Measurements from ENCODE around the gene C1QA.

The C1QA gene

DNA sequence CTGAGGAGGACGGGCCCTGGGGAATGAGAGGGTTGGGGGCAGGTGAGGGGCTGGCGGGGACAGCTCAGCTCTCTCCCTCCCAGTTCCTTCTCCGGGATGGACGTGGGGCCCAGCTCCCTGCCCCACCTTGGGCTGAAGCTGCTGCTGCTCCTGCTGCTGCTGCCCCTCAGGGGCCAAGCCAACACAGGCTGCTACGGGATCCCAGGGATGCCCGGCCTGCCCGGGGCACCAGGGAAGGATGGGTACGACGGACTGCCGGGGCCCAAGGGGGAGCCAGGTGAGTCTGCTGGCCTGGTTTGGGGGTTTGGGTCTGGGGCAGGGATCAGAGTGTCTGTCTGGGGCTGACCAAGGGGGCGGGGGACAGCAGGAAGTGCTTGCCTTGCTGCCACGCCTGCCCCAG lies 7.5 kb downstream of the C1QA start:
- TF ChIP-seq, protein P1, sequence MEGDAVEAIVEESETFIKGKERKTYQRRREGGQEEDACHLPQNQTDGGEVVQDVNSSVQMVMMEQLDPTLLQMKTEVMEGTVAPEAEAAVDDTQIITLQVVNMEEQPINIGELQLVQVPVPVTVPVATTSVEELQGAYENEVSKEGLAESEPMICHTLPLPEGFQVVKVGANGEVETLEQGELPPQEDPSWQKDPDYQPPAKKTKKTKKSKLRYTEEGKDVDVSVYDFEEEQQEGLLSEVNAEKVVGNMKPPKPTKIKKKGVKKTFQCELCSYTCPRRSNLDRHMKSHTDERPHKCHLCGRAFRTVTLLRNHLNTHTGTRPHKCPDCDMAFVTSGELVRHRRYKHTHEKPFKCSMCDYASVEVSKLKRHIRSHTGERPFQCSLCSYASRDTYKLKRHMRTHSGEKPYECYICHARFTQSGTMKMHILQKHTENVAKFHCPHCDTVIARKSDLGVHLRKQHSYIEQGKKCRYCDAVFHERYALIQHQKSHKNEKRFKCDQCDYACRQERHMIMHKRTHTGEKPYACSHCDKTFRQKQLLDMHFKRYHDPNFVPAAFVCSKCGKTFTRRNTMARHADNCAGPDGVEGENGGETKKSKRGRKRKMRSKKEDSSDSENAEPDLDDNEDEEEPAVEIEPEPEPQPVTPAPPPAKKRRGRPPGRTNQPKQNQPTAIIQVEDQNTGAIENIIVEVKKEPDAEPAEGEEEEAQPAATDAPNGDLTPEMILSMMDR (IDR thresholded peaks at IDR 0.05): no peak

DNA sequence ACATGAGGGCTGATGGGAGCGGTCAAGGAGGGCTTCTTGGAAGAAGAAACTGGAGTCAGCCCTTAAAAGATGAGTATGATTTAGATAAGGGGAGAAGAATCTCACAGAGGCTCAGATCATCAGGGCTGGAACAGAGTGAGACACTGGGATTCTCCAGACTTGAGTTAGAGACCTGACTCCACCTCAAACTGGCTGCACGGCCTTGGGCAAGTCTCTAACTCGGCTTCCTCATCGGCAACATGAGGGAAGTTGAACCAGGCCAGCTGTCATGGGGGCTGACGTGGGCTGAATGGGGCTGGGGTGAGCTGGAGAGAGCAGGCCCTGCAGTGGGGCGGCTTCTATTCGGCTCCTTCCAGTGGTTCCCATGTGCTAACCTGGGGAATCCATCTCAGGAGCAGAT lies 9.5 kb downstream of the C1QA start:
- TF ChIP-seq, protein P1 (IDR thresholded peaks at IDR 0.05): no peak

DNA sequence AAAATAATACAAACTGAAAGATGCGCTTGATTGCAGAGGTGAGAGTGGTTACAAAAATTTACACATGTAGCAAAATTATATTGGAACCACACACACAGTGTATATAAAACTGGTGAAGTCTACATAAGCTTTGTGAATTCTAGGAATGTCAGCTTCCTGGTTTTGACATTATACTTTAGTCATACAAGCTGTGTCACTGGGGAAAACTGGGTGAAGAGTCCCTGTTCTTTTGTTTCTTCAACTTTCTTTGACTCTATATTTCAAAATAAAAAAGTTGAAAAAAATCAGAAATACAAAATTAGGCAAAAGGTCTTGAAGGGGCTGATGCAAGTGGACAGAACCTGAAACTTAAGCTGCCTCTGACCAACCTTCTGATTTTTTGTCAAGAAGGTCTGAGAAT lies 10.0 kb downstream of the C1QA start:
- TF ChIP-seq, protein P1 (IDR thresholded peaks at IDR 0.05): no peak

DNA sequence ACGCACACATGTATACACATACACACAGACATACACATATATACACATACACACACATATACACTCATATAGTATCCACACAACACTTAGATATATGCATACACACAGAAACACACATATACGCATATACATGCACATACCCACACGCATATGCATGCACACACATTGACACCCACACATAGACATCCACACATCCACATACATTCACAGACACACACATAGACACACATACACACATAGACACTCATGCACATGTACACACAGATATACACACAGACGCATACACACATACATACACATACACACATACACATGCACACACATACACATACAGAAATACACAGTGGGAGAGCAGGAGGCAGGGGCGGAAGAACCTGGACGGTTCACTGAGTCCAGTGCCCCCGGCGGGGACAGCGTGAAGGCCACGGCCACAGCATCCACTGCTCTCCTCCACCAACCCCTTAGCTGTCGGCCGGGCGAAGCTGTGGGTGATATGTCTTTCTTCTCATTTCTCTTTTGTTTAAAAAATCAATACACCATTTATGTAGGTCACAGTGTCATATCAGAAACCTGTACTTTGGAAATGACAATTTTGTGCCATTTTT lies 13.8 kb downstream of the C1QA start:
- TF ChIP-seq, protein P1 (IDR thresholded peaks at IDR 0.05): no peak

DNA sequence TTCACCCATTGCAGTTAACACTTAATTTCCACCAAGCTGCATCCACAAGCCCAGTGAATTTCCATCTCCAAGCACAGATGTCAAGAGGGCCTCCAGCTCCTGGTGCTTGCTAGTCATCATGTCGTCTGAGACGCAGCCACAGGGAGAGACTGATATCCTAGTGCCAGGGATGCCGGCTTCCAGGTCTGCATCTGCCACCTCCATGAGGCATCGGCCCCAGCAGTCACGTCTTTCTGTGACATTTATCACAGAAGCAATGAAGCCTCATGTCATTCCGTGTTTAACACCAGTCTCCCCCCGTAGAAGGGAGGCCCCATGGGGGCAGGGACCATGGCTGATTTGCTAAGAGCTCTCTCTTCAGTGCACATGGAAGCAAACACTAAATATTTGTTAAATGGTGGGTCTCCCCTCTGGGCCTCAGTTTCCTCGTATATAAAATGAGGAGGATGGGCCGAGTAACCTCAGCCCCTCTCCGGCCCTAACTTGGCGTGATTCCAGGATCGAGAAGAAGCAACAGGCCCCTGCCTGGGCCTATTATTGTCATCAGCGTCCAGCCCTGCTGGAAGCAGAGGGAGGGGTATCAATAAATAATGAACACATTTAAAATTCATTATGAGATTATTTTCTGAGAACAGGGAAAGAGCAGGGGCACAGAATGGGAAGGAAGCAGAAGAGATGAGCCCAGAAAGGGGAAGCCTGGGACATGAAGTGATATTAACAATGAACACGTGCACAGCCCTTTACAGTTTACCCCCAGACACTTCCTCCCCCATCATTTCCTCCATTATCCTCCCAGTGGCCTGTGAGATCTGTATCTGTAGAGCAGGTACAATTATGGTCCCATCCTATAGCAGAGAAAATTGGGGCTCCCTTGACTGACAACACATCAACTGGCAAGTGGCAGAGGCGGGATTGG lies 15.8 kb downstream of the C1QA start:
- TF ChIP-seq, protein P1 (IDR thresholded peaks at IDR 0.05): no peak

DNA sequence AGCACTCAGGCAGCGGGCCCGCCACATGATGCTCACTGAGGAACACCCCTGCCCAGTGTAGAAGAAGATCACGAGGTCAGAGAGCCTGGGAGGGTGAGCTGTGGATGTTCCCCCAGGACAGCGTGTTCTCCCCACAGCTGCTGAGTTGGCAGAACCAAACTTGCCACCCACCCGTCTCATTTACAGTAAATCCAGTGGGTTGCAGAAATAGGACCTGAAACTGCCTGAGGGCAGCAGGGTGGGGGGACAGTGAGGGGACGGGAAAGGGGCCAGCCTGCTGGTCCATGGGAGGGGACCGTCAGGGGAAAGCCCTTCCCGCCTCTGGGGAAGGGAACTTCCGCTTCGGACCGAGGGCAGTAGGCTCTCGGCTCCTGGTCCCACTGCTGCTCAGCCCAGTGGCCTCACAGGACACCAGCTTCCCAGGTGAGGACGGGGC lies 16.5 kb downstream of the C1QA start, which contains the start of gene C1QB:
Gene C1QB (plus strand): TSS at position 356 of the 436 bp plus-strand sequence. CDS start 6,227 bp downstream, outside the sequence.
- TF ChIP-seq, protein P1 (IDR thresholded peaks at IDR 0.05): no peak

DNA sequence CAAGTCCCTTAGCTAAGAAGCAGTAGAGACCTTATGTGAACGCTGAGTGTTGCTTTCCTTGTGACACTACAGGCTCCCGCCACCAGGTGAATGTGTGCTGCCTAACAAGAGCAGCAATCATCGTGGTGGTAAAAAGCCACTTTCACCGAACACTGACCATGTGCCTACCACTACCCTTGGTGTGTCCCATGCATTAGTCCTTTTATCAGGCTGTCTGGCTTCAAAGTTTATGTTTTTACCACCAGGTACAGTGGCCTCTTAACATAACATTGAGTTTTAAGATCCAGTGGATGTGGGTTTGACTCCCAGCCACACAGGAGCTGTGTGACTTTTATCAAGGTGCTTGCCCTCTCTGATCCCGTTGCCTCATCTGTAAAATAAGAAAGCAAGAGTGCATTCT lies 18.3 kb downstream of the C1QA start:
- TF ChIP-seq, protein P1 (IDR thresholded peaks at IDR 0.05): no peak

Data from LNCAP (cell line).